ENCODE data around the gene JADE2. TPM values are rescaled to one million over a fixed set of nuclear protein-coding genes. Genes with fewer than 3 reads are reported as not detected.
"Not testable (repeated sequence)": the region's sequence is repeated elsewhere in the genome, so short reads cannot be mapped to it uniquely, and the experiment has no call there.

Gene JADE2
- total RNA-seq, 1 donor from 2014 or later: 13.5 TPM

GRCh38 chr5:134594797-134595457 lies 69.5 kb downstream of the JADE2 start:
- Histone ChIP-seq H3K4me3 (ENCODE audit: low read depth, low read length) (no peak overlapping the region), H3K27me3 (ENCODE audit: control insufficient read depth, insufficient read depth, low read length) (no peaks in the 10 kb centered on the region), H3K36me3 (ENCODE audit: control insufficient read depth, insufficient read depth, low read length) (no peaks in the 10 kb centered on the region)
- DNase-seq (ENCODE audit: low read depth): no peak
- TF ChIP-seq CTCF (IDR thresholded peaks at IDR 0.05; ENCODE audit: insufficient read depth, low read length, poor library complexity, severe bottlenecking): no peak

- TF ChIP-seq CTCF (IDR thresholded peaks at IDR 0.05; ENCODE audit: insufficient read depth, low read length, poor library complexity, severe bottlenecking): no peak
- no peaks in the 10 kb centered on the region for H3K36me3 ChIP-seq (ENCODE audit: control insufficient read depth, insufficient read depth, low read length)
- DNase-seq (ENCODE audit: low read depth): no peak
- H3K27me3 ChIP-seq (ENCODE audit: control insufficient read depth, insufficient read depth, low read length): no peaks in the 10 kb centered on the region
- H3K4me3 ChIP-seq (ENCODE audit: low read depth, low read length): no peak overlapping the region
Measured at GRCh38 chr5:134595458-134595838, 70.0 kb downstream of the JADE2 start.

GRCh38 chr5:134599820-134600219 lies 74.3 kb downstream of the JADE2 start:
- not testable (repeated sequence) for H3K27me3 ChIP-seq (ENCODE audit: control insufficient read depth, insufficient read depth, low read length); H3K36me3 ChIP-seq (ENCODE audit: control insufficient read depth, insufficient read depth, low read length); H3K4me3 ChIP-seq (ENCODE audit: low read depth, low read length); DNase-seq (ENCODE audit: low read depth)

- no peaks in the 10 kb centered on the region for H3K36me3 ChIP-seq (ENCODE audit: control insufficient read depth, insufficient read depth, low read length)
- no peak for DNase-seq (ENCODE audit: low read depth)
- no peak overlapping the region for H3K4me3 ChIP-seq (ENCODE audit: low read depth, low read length)
- H3K27me3 ChIP-seq (ENCODE audit: control insufficient read depth, insufficient read depth, low read length): no peaks in the 10 kb centered on the region
- no peak for TF ChIP-seq CTCF (IDR thresholded peaks at IDR 0.05; ENCODE audit: insufficient read depth, low read length, poor library complexity, severe bottlenecking)
Measured at GRCh38 chr5:134600600-134600999, 75.1 kb downstream of the JADE2 start.

GRCh38 chr5:134603059-134603458 lies 77.6 kb downstream of the JADE2 start:
- TF ChIP-seq CTCF (IDR thresholded peaks at IDR 0.05; ENCODE audit: insufficient read depth, low read length, poor library complexity, severe bottlenecking): no peak
- H3K4me3 ChIP-seq (ENCODE audit: low read depth, low read length): no peak overlapping the region
- H3K27me3 ChIP-seq (ENCODE audit: control insufficient read depth, insufficient read depth, low read length): no peaks in the 10 kb centered on the region
- peaks cover 1% of the 10 kb centered on the region for H3K36me3 ChIP-seq (ENCODE audit: control insufficient read depth, insufficient read depth, low read length)
- DNase-seq (ENCODE audit: low read depth): no peak

GRCh38 chr5:134604908-134605307 lies 79.4 kb downstream of the JADE2 start:
- Histone ChIP-seq H3K27me3 (ENCODE audit: control insufficient read depth, insufficient read depth, low read length) (no peaks in the 10 kb centered on the region), H3K36me3 (ENCODE audit: control insufficient read depth, insufficient read depth, low read length) (peaks cover 1% of the 10 kb centered on the region), H3K4me3 (ENCODE audit: low read depth, low read length) (no peak overlapping the region)
- DNase-seq (ENCODE audit: low read depth): no peak
- TF ChIP-seq CTCF (IDR thresholded peaks at IDR 0.05; ENCODE audit: insufficient read depth, low read length, poor library complexity, severe bottlenecking): no peak

All from kidney epithelial cell (primary cell).